IMR-90 (cell line): ENCODE results near the gene ADAMTS3. TPM values are rescaled to one million over a fixed set of nuclear protein-coding genes. Genes with fewer than 3 reads are reported as not detected.

ENCODE experiments used
- ATAC-seq: fragments of 200-7000 bp; cut with Tn5 transposase; 2 replicates; pipeline ENCODE4 v1.9.1; 2020; ENCODE audit warnings: low read depth, mild to moderate bottlenecking, moderate library complexity
- BruUV-seq: library from RNA; stranded (reverse); fragments of 400-500 nt; replicated peaks from 2 replicates; lab custom pipeline; 2021; lab: Mats Ljungman, UMichigan
- CTCF ChIA-PET: fragments of 300-600 bp; formaldehyde crosslinking; extraction: SDS; loops from one replicate; lab custom pipeline; 2021; ENCODE audit warnings: antibody characterized with exemption; lab: Yijun Ruan, JAX
- POLR2A ChIA-PET: fragments of 300-600 bp; sonication (Branson Sonifier 250); formaldehyde crosslinking; loops from one replicate; lab custom pipeline; 2022; ENCODE audit warnings: antibody characterized with exemption; ENCODE audit not compliant: unreplicated experiment; lab: Charles Lee
- DNase-seq: peaks from one replicate; pipeline ENCODE4 v3.0.0; 2013
- H2AFZ ChIP-seq: replicated peaks from 2 replicates; pipeline ENCODE3; 2013; ENCODE audit warnings: low read length, mild to moderate bottlenecking; ENCODE audit not compliant: poor library complexity
- H2AK5ac ChIP-seq: 2 replicates; pipeline ENCODE4 v1.6.1; 2013; ENCODE audit warnings: low read depth, low read length, inconsistent platforms
- H2AK9ac ChIP-seq: replicated peaks from 2 replicates; pipeline ENCODE3; 2013; ENCODE audit warnings: mild to moderate bottlenecking, low read depth, low read length, moderate library complexity; ENCODE audit not compliant: poor library complexity
- H2BK120ac ChIP-seq: 2 replicates; pipeline ENCODE4 v1.6.1; 2013; ENCODE audit warnings: low read depth, low read length, inconsistent platforms
- H2BK15ac ChIP-seq: 3 replicates; pipeline ENCODE4 v1.6.1; 2013; ENCODE audit warnings: low read depth, low read length, inconsistent platforms
- H2BK20ac ChIP-seq: 2 replicates; pipeline ENCODE4 v1.6.1; 2013; ENCODE audit warnings: low read depth, mild to moderate bottlenecking, inconsistent platforms, low read length, moderate library complexity
- H2BK5ac ChIP-seq: 2 replicates; pipeline ENCODE4 v1.6.1; 2013; ENCODE audit warnings: mild to moderate bottlenecking, low read depth, low read length, inconsistent platforms; ENCODE audit not compliant: poor library complexity, severe bottlenecking
- H3K14ac ChIP-seq: replicated peaks from 2 replicates; pipeline ENCODE4 v1.6.1; 2013; ENCODE audit warnings: low read depth, low read length, inconsistent platforms
- H3K18ac ChIP-seq: 2 replicates; pipeline ENCODE4 v1.6.1; 2013; ENCODE audit warnings: low read depth, low read length, control low read depth
- H3K23ac ChIP-seq: 2 replicates; pipeline ENCODE4 v1.6.1; 2013; ENCODE audit warnings: low read depth, low read length, inconsistent platforms
- H3K27ac ChIP-seq: 2 replicates; pipeline ENCODE4 v1.5.1; 2013; ENCODE audit warnings: mild to moderate bottlenecking, control low read depth, low read length; ENCODE audit not compliant: insufficient read depth
- H3K27me3 ChIP-seq: 2 replicates; pipeline ENCODE4 v1.6.1; 2013; ENCODE audit warnings: low read length; ENCODE audit not compliant: control insufficient read depth, insufficient read depth
- H3K36me3 ChIP-seq: 2 replicates; pipeline ENCODE4 v1.6.1; 2013; ENCODE audit warnings: low read length, mixed read lengths; ENCODE audit not compliant: control insufficient read depth, insufficient read depth
- H3K4ac ChIP-seq: 2 replicates; pipeline ENCODE4 v1.6.1; 2013; ENCODE audit warnings: low read depth, low read length, inconsistent platforms
- H3K4me1 ChIP-seq: 2 replicates; pipeline ENCODE4 v1.6.1; 2013; ENCODE audit warnings: low read length, mixed read lengths; ENCODE audit not compliant: control insufficient read depth, insufficient read depth
- H3K4me2 ChIP-seq: 2 replicates; pipeline ENCODE4 v1.6.1; 2013; ENCODE audit warnings: low read depth, mild to moderate bottlenecking, control low read depth, low read length, moderate library complexity
- H3K4me3 ChIP-seq: 2 replicates; pipeline ENCODE4 v1.5.1; 2013; ENCODE audit warnings: low read depth, mild to moderate bottlenecking, control low read depth, low read length, moderate library complexity; ENCODE audit not compliant: insufficient read depth
- H3K56ac ChIP-seq: 2 replicates; pipeline ENCODE4 v1.6.1; 2013; ENCODE audit warnings: low read length, inconsistent platforms; ENCODE audit not compliant: insufficient read depth; ENCODE audit errors: extremely low read depth
- H3K79me1 ChIP-seq, 2 experiments: 2 replicates each; pipeline ENCODE4 v1.6.1; 2013; ENCODE audit warnings: low read length in 2 of 2, inconsistent platforms in 1 of 2, low read depth in 1 of 2
- H3K9ac ChIP-seq: 2 replicates; pipeline ENCODE4 v1.6.1; 2013; ENCODE audit warnings: low read depth, low read length, control low read depth
- H3K9me1 ChIP-seq: 2 replicates; pipeline ENCODE4 v1.6.1; 2013; ENCODE audit warnings: low read length, inconsistent platforms; ENCODE audit not compliant: insufficient read depth
- H3K9me3 ChIP-seq: 2 replicates; pipeline ENCODE4 v1.6.1; 2013; ENCODE audit warnings: low read length; ENCODE audit not compliant: control insufficient read depth, insufficient read depth
- H4K20me1 ChIP-seq: 2 replicates; pipeline ENCODE4 v1.6.1; 2013; ENCODE audit warnings: low read length, inconsistent platforms; ENCODE audit not compliant: insufficient read depth
- H4K5ac ChIP-seq: 2 replicates; pipeline ENCODE4 v1.6.1; 2013; ENCODE audit warnings: mild to moderate bottlenecking, low read depth, low read length, control low read depth
- H4K8ac ChIP-seq, 2 experiments: 2 replicates each; pipeline ENCODE4 v1.6.1; 2013; ENCODE audit warnings: low read depth in 2 of 2, low read length in 2 of 2, control low read depth in 1 of 2, inconsistent platforms in 1 of 2
- H4K91ac ChIP-seq: 2 replicates; pipeline ENCODE4 v1.6.1; 2013; ENCODE audit warnings: low read depth, low read length, inconsistent platforms; ENCODE audit not compliant: insufficient read depth
- BHLHE40 ChIP-seq: fragments of 150-350 bp; IDR thresholded peaks from 2 replicates; pipeline ENCODE4 v1.6.1; 2016; ENCODE audit warnings: mild to moderate bottlenecking, low read depth, low read length
- CEBPB ChIP-seq: IDR thresholded peaks from 2 replicates; pipeline ENCODE4 v1.6.1; 2012; ENCODE audit warnings: low read depth, low read length, improper control_type of control experiment
- CHD1 ChIP-seq: IDR thresholded peaks from 2 replicates; pipeline ENCODE4 v1.6.1; 2012; ENCODE audit warnings: low read depth, low read length, improper control_type of control experiment
- FOS ChIP-seq: fragments of 150-350 bp; IDR thresholded peaks from 2 replicates; pipeline ENCODE4 v1.6.1; 2016; ENCODE audit warnings: low read depth, low read length
- MAFK ChIP-seq: IDR thresholded peaks from 2 replicates; pipeline ENCODE4 v1.6.1; 2012; ENCODE audit warnings: low read depth, low read length, improper control_type of control experiment
- MAZ ChIP-seq: IDR thresholded peaks from 2 replicates; pipeline ENCODE4 v1.6.1; 2012; ENCODE audit warnings: low read depth, mild to moderate bottlenecking, low read length, improper control_type of control experiment, moderate library complexity, borderline replicate concordance
- MXI1 ChIP-seq: IDR thresholded peaks from 2 replicates; pipeline ENCODE4 v1.6.1; 2012; ENCODE audit warnings: low read depth, mild to moderate bottlenecking, low read length, moderate library complexity, borderline replicate concordance
- NFE2L2 ChIP-seq: fragments of 150-350 bp; IDR thresholded peaks from 2 replicates; pipeline ENCODE4 v1.6.1; 2016; ENCODE audit warnings: low read depth, mild to moderate bottlenecking, low read length
- POLR2A ChIP-seq: IDR thresholded peaks from 2 replicates; pipeline ENCODE4 v1.6.1; 2012; ENCODE audit warnings: mild to moderate bottlenecking, low read depth, low read length
- RAD21 ChIP-seq: IDR thresholded peaks from 2 replicates; pipeline ENCODE4 v1.6.1; 2012; ENCODE audit warnings: low read length, improper control_type of control experiment
- RCOR1 ChIP-seq: IDR thresholded peaks from 2 replicates; pipeline ENCODE4 v1.6.1; 2012; ENCODE audit warnings: mild to moderate bottlenecking, low read length, improper control_type of control experiment; ENCODE audit not compliant: insufficient replicate concordance
- RFX5 ChIP-seq: IDR thresholded peaks from 2 replicates; pipeline ENCODE4 v1.8.0; 2012; ENCODE audit warnings: low read depth, mild to moderate bottlenecking, low read length, moderate library complexity
- SMC3 ChIP-seq: fragments of 150-350 bp; IDR thresholded peaks from 2 replicates; pipeline ENCODE4 v1.6.1; 2016; ENCODE audit warnings: low read depth, mild to moderate bottlenecking, antibody characterized with exemption, low read length, moderate library complexity
- WGBS, 2 experiments: methylation state at CpG; one replicate each; pipeline versions ENCODE4 v1.1.5 to v1.1.7; 2013; ENCODE audit warnings: missing lambda C conversion rate in 2 of 2; ENCODE audit not compliant: insufficient read length in 1 of 2; ENCODE audit errors: extremely low coverage in 2 of 2; 5-methylcytosine and 5-hydroxymethylcytosine counted together
- dilution Hi-C: fragments of 300-500 bp; cut with HindIII; formaldehyde crosslinking; loops from one replicate; pipeline ENCODE4 v1.14.3; 2018; ENCODE audit warnings: low sequenced_read_pairs; ENCODE audit not compliant: unreplicated experiment
- in situ Hi-C: fragments of 300-500 bp; cut with MboI; formaldehyde crosslinking; loops from 3 replicates; pipeline ENCODE4 v1.14.3; 2019; ENCODE audit warnings: low sequenced_read_pairs, inconsistent platforms, mixed read lengths
- intact Hi-C: fragments of 100-400 bp; cut with micrococcal nuclease; formaldehyde crosslinking; loops from 2 replicates; pipeline ENCODE4 v1.10.0; 2022
- polyA plus RNA-seq, 3 experiments: library from polyadenylated mRNA; depleted of rRNA; stranded (reverse); fragments of >200 nt; gene quantifications; 2 replicates each; pipeline ENCODE4 v1.2.3, GENCODE V29; 2012; ENCODE audit warnings: low replicate concordance in 1 of 3
- total RNA-seq: library from RNA; depleted of rRNA; stranded (reverse); fragments of >200 nt; gene quantifications from 2 replicates; pipeline ENCODE4 v1.2.3, GENCODE V29; 2012
- TF ChIP-seq, protein P1 (sequence below): fragments of 150-350 bp; IDR thresholded peaks from 2 replicates; pipeline ENCODE4 v1.6.1; 2016; ENCODE audit warnings: low read depth, mild to moderate bottlenecking, low read length, moderate library complexity, borderline replicate concordance
- TF ChIP-seq, protein P2 (sequence below): fragments of 150-350 bp; IDR thresholded peaks from 2 replicates; pipeline ENCODE4 v1.6.1; 2017; ENCODE audit warnings: mild to moderate bottlenecking, antibody characterized with exemption, low read length, low read depth
- TF ChIP-seq, protein P3 (sequence below): conservative IDR thresholded peaks from 2 replicates; pipeline ENCODE4 v1.5.1; 2012; ENCODE audit warnings: mild to moderate bottlenecking, low read depth, low read length, improper control_type of control experiment

ADAMTS3 gene
- total and polyA plus RNA-seq, 2 of the 4 experiments (the other 2 are of a cell fraction) = 0.68 to 2.9 TPM

DNA sequence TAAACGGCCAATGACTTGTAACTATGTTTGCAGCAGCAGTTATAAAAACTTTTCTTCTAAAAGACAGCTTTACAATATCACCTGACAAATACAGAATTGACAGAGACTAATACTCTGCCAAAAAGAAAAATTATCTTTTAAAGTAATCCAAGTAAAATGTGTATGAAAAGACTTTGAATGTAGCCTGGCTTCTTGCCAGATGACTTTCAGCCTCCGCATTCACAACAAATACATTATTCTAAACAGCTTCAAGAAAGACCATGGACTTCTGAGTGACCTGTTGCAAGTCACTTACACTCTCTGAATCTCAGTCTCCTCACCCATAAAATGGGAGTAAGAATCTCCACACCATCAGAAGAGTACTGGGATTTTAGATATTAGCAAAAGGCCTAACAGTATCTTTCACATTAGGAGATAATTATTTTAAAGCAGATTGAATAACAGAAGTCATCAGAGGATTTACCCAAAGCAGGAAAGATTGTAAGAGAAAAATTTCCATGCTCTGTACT is 2.5 kb downstream of the ADAMTS3 start:
- no TSS peak for BruUV-seq
- intact Hi-C loops = loop anchor here (5.0 kb wide), 1 partner anchor 254 kb away; no protein-coding TSS in a partner anchor
- WGBS, 2 experiments = no CpG with 5 or more reads among the region's 2 CpGs

More for the DNA sequence above, 2.5 kb downstream of the ADAMTS3 start:
- H2AFZ ChIP-seq = no peak overlapping the region
- H3K14ac ChIP-seq = no peak overlapping the region
- H2BK20ac ChIP-seq = no peak overlapping the region
- no peaks in the 10 kb centered on the region for H3K36me3 ChIP-seq
- no peak overlapping the region for H3K4me3 ChIP-seq
- H3K27ac ChIP-seq = no peak overlapping the region
- no peak for DNase-seq
- H3K27me3 ChIP-seq = no peaks in the 10 kb centered on the region
- no peak overlapping the region for H3K4me2 ChIP-seq
- no peak overlapping the region for H2AK9ac ChIP-seq
- H3K4ac ChIP-seq = no peak overlapping the region
- no peaks in the 10 kb centered on the region; the same call in 1 of the 2 replicates for H3K4me1 ChIP-seq
- no peaks in the 10 kb centered on the region for H3K9me3 ChIP-seq
- H4K20me1 ChIP-seq = no peaks in the 10 kb centered on the region
- no peak overlapping the region for H3K18ac ChIP-seq
- H2BK15ac ChIP-seq = no peak overlapping the region
- no peak overlapping the region for H4K91ac ChIP-seq
- no peaks in the 10 kb centered on the region for H3K9me1 ChIP-seq
- in situ Hi-C loops = no loop called here
- no peak for ATAC-seq
- no peaks in the 10 kb centered on the region for H3K79me1 ChIP-seq
- CTCF ChIA-PET = no interaction called here
- no peak overlapping the region for H2BK120ac ChIP-seq
- TF ChIP-seq NFE2L2 (no peak), SMC3 (no peak), RCOR1 (no peak), MXI1 (no peak), FOS (no peak), POLR2A (no peak), RFX5 (no peak), BHLHE40 (no peak), CHD1 (no peak), RAD21 (no peak), MAFK (no peak), CEBPB (no peak), MAZ (no peak)
- TF ChIP-seq, protein P1, sequence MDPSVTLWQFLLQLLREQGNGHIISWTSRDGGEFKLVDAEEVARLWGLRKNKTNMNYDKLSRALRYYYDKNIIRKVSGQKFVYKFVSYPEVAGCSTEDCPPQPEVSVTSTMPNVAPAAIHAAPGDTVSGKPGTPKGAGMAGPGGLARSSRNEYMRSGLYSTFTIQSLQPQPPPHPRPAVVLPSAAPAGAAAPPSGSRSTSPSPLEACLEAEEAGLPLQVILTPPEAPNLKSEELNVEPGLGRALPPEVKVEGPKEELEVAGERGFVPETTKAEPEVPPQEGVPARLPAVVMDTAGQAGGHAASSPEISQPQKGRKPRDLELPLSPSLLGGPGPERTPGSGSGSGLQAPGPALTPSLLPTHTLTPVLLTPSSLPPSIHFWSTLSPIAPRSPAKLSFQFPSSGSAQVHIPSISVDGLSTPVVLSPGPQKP = no peak
- TF ChIP-seq, protein P2, sequence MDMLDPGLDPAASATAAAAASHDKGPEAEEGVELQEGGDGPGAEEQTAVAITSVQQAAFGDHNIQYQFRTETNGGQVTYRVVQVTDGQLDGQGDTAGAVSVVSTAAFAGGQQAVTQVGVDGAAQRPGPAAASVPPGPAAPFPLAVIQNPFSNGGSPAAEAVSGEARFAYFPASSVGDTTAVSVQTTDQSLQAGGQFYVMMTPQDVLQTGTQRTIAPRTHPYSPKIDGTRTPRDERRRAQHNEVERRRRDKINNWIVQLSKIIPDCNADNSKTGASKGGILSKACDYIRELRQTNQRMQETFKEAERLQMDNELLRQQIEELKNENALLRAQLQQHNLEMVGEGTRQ = no peak
- TF ChIP-seq, protein P3, sequence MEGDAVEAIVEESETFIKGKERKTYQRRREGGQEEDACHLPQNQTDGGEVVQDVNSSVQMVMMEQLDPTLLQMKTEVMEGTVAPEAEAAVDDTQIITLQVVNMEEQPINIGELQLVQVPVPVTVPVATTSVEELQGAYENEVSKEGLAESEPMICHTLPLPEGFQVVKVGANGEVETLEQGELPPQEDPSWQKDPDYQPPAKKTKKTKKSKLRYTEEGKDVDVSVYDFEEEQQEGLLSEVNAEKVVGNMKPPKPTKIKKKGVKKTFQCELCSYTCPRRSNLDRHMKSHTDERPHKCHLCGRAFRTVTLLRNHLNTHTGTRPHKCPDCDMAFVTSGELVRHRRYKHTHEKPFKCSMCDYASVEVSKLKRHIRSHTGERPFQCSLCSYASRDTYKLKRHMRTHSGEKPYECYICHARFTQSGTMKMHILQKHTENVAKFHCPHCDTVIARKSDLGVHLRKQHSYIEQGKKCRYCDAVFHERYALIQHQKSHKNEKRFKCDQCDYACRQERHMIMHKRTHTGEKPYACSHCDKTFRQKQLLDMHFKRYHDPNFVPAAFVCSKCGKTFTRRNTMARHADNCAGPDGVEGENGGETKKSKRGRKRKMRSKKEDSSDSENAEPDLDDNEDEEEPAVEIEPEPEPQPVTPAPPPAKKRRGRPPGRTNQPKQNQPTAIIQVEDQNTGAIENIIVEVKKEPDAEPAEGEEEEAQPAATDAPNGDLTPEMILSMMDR = no peak
- no peak overlapping the region for H4K8ac ChIP-seq
- POLR2A ChIA-PET = no interaction called here
- H3K23ac ChIP-seq = no peak overlapping the region
- dilution Hi-C loops = no loop called here
- no peak overlapping the region for H4K5ac ChIP-seq
- H2BK5ac ChIP-seq = no peak overlapping the region
- H3K56ac ChIP-seq = no peak overlapping the region
- H2AK5ac ChIP-seq = no peak overlapping the region
- H3K9ac ChIP-seq = no peak overlapping the region
